HG03108 (cell line): ENCODE data around the gene PRKG1.

ENCODE experiments used
- ATAC-seq: cut with Tn5 transposase; IDR thresholded peaks from one replicate; pipeline ENCODE4 v1.9.1; 2021; ENCODE audit warnings: moderate library complexity; ENCODE audit not compliant: unreplicated experiment

PRKG1 gene

DNA sequence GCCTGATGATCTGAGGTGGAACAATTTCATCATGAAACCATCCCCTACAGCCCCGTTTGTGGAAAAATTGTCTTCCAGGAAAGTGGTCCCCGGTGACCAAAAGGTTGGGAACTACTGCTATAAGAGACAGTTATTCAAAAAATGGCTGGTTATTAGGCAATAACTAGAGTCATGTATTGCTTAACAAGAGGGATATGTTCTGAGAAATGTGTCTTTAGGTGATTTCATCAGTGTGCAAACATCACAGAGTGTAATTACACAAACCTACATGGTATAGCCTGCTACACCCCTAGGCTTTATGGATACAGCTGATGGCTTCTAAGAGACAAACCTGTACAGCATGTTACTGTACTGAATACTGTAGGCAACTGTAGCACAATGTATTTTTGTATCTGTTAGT lies 696.4 kb downstream of the PRKG1 start:
- no peak for ATAC-seq

DNA sequence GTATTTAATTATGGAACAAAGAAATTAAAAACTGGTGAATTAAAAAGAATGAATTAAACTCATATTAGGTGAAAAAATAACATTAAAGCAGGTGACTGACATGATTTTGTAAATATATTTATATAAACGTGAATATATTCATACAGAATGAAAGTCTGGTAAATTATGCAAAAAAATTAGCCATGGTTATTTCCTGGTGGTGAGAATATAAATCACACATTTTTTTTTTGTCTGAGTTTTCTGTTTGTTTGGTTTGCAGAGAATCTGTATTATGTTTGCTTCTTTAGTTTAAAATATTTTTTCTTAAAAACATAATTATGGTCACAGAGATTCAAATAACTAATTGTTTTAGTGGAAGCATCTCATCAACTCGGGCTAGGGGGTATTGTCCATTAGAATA lies 698.1 kb downstream of the PRKG1 start:
- ATAC-seq, result no peak

DNA sequence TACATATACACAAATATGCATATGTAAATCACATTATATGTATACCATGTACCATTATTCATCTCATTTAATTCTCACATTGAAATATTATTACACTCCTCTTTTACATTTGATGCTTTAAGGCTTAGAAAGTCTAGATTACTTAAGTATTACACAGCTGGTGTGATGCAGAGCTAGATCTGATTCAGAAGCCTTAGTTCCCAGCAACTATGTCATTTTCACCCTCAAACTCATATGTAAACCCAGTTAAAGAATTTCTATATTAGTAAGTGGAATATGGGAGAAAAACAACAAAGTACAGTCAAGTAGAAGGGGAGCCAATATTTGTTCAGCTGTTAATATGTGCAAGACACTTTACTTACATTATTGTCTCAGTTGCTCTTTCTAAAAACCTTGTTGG lies 699.4 kb downstream of the PRKG1 start:
- ATAC-seq, result no peak

DNA sequence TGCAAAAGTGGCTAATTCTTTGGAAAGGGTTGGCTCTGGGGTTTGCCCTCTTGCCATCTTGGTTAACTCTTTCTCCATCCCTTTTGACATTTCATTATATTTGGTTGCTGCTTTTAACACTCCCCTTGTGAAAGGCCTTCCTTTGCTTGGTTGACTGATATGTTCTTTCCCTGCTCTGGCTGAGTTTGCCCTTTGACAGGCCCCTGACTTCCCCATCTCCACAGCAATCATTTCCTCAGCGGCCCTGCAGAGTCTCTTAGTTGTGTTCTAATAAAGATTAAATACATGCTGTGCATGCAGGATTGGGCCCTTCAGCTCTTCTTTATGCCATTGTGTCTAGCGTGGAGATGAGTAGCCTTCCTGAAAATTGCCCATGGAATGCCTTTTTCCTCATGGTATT lies 709.7 kb downstream of the PRKG1 start:
- ATAC-seq, result no peak

DNA sequence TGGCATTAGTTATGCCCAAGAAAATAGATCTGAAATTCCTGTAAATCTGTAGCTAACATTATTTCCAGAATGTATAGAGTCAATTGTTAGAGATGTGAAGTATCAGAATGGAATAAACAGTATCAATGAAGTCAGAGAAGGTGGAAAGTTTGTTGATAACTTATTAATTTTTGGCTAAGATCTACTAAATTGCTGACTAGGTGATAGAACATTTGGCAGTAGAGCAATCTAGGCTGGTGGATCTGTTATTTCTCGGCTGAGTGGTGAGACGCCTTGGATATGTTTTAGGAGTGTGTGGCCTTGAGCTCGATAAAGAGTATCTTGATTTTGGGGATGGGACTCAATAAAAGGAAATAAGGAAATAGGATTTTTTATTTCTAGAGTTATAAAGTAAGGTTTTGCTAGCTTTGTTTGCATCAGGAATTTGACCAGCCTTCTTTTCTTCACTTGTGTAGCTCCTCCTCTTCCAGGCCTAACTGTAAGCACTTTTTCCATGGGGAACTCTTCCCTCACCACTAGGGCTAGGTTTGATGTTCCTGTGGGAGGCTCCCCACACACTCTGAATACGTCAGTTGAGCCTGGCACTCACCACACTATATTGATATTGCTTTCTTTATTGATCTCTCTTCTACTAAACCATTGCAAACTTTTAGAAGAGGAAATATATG lies 711.9 kb downstream of the PRKG1 start:
- no peak for ATAC-seq

DNA sequence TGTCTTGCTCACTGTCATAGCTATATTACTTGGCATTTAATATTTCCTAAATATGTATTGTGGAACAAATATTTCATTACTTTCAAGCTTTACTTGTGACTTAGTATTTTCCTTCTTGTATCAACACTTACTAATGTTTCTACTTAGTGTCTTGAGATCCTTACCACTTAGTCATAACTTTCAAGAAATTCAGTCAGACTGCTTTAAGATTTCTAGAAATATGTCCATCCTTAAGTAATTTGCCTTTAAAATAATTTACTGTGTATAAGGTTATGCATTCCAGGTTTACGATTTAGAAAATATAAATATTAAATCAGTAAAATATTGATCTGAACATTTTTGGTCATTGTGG lies 712.4 kb downstream of the PRKG1 start:
- no peak for ATAC-seq

DNA sequence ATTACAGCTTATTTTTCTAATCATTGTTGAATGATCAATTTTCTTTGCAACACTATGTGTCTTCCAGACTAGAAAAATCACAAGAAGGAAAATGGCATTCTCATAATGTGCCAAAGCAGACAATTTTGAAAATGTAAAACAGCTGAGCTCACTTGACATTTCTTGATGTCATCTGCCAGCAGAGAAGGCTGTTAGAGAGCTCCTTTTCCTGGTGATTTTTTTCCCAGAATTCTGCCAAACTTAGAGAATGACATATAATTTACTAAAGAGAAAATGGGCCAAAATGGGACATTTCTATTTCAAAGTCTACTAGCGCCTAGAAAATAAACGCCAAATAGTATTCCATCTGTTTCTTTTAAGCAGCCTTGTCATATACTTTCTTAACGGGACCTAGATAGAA lies 714.0 kb downstream of the PRKG1 start:
- ATAC-seq, result no peak

DNA sequence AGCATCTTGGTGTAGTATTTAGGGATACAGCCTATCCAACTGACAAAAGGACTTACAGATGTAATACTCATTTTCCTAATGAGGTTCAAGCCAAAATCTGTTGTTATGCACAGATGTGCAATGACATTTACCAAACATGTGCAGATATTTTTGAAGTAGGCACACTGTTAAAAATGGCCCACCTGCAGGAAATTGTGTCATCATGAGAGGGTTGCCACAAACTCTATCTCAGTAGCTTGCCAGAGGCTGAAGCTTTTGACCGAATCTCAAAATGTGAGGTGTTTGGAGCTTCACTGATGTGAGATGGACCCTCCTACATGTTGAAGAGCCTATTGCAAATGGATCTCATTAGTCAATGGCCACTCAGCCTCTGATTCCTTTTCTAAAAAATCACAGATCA lies 714.8 kb downstream of the PRKG1 start:
- no peak for ATAC-seq

DNA sequence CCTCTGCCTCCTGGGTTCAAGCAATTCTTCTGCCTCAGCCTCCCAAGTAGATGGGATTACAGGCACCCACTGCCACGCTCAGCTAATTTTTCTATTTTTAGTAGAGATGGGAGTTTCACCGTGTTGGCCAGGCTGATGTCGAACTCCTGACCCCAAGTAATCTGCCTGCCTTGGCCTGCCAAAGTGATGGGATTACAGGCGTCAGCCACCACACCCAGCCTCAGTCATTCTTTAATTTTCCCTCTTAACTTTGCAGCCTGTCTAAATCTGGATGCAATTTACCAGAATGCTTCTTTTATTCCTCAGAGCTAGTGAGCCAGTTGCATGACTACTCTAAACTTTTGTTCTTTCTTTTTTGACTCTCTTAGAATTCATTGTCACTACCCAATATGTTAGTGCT lies 715.6 kb downstream of the PRKG1 start:
- ATAC-seq, result no peak

DNA sequence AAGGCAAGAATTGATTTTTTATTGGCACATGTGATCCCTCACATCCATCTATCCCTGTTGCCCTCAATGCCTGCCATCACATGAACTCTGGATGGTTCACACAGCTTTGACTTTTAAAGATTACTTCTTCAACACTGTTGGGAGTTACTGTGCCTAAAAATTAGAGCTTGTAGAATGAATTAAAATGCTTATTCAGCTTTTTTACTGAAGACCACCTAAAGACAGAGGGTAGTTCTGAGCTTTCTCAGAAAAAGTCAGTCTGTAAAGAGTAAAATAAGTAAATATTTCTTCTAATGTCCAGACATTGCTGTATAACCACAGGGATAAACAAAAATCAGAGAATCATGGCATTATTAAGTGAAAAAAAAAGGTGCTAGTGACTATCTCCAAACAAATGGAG lies 718.4 kb downstream of the PRKG1 start:
- no peak for ATAC-seq

DNA sequence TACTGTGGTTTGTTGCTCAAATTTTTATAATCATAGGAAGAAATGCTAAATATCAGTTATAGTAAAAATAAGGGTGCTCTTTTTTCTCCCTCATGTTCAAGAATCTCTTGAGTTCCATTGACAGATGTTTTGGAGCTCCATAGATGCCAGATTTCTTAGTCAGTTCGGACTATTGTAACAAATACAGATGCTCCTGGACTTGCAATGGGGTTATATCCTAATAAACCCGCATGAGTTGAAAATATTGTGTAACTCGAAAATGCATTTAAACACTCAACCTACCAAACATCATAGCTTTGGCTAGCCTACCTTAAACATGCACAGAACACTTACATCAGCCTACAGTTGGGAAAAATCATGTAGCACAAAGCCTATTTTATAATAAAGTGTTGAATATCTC lies 725.8 kb downstream of the PRKG1 start:
- no peak for ATAC-seq

DNA sequence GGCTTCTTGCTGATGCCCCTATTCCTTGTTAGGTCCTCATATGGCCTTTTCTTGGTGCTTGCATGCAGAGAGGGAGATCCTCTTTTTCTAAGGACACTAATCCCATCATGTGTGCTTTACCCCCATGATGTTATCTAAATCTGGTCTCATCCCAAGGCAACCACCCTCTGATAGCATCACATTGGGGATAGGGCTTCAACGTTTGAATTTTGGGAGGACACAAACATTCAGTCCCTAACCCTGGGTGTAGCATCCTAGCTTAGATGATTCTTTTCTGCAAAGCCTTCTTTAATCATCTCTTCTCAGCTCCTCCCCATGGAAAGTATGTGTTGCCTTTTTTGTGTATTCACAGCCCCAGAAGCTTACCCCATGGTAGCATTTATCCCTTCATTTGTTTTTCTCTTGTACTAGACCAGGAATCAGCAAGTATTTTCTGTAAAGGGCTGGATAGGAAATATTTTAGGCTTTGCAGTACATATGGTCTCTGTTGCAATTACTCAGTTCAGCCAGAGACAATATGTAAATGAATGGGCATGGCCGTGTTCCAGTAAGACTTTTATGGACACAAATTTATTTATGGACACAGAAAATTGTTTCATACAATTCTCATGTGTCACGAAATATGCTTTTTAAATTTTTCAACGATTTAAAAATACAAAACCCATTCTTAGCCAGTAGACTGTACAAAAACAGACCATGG lies 726.6 kb downstream of the PRKG1 start:
- ATAC-seq, result no peak

DNA sequence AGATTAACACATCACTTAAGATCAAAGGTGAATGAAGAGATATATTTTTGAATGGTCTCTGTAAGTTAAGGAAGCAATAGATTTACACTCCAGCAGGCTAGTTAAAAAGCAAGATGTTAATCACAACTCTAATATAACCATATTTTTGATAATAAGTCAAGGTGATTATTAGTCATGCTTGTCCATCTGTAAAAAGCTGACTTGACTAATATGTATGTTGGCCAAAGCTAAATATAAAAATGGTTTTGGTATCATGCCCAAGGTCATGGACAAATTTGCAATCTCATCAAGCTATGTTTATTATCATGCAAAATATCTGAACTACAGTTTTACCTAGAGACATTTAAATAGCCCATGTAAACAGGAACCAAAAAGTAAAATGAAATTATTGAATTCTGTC lies 727.7 kb downstream of the PRKG1 start:
- no peak for ATAC-seq

DNA sequence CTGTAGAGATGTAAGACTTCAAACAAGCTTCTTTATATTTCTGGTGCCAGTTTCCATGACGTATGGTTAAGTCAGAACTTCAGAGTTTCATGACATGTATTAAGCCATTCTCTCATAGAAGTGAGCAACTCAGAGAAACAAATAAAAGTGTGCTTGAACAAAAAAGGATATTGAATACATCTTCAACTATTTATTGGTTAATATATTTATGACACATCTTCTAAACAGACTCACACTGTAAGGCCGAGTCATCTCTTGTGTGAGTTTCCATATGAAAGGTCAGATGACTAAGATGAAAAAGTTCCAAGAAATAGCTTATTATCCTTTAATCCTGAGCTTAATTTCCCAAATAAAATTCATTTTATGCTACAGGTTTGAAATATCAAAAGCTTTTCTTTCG lies 730.6 kb downstream of the PRKG1 start:
- no peak for ATAC-seq

DNA sequence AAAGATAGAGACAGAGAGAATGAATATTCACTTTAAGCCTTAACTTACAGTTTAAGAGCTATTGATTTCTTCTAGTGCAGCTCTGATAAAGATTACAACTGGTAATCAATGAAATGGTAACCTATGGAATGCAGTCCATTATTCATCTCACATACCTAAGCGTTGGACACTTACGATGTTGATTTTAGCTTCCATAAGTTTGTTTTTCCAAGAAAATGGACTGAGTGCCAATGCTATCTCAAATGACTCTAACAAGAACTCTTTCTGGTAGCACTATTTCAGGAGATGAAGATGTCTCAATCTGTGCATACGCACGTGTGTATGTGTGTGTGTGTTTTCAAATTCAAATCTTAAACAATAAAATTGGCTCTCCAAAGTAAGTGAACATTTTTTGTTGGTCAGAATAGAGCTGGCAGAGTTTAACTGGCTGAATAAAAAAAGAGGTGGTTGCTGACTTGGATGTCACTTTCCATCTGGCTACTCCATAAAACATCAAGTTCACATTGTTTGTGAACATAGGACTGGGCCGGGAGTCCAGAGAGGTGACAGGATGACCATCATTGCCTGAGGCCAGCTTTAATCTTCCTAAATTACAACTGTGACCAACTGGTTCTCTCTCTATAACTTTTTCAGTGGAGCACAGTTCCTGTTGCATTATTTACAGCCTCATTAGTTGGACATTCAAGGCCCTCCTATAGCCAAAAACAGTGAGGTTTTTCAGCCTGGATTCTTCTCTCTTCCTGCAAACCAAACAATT lies 732.0 kb downstream of the PRKG1 start:
- no peak for ATAC-seq

DNA sequence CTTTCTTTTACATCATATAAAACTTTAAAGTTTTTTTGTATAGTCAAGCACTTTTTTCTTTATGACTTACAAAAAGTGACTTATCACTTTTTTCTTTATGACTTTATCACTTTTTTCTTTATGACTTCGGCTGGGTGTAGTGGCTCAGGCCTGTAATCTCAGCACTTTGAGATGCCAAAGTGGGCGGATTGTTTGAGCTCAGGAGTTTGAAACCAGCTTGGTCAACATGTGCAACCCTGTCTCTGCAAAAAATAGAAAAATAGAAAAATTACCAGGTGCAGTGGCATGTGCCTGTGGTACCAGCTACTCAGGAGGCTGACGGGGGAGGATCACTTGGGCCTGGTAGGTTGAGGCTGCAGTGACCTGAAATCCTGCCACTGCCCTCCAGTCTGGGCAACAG lies 733.9 kb downstream of the PRKG1 start:
- no peak for ATAC-seq

DNA sequence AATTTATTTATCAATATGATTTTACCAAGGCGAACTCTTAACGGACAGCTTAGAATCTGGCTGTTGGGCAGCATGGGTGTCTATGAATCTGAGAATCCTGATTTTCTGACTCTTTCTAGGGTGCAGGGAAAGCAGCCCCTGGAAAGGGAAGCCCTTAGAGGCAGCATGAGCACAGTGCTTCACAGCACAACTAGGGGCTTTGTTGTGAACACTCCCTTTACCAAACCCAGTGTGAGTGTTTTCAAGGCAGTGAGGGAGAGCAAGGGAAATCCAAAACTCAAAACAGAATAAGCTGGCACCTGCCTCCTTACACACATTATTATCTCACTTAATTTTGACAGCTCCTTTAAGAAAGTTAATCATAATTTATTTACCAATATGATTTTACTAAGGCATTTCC lies 741.4 kb downstream of the PRKG1 start:
- ATAC-seq, result no peak

DNA sequence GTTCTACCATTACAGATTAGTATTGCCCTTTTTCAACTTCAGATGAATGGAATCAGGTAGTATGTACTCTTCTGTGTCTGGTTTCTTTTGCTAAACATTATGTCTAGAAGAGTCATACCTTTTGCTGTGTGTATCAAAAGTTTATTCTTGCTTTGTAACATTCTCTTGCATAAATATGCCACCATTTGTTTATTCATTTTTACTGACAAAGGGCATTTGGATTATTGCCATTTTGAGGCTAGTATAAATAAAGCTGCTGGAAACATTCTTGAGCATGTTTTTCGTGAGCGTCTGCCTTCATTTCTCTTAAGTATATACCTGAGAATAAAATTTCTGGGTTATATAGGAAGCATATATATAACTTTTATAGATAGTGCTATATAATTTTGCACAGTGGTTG lies 746.8 kb downstream of the PRKG1 start:
- ATAC-seq, result no peak

DNA sequence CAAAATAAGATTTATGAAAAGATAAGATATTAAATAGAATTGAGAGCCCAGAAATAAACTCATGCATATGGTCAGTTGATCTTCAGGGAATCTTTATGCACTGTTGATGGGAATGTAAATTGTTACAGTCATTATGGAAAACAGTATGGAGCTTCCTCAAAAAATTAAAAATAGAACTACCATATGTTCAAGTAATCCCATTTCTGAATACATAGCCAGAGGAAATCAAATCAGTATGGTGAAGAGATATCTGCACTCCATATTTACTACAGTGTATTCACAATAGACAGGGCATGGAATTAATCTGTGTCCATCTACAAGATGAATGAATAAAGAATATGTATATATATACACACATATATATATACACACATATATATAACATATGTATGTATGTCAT lies 747.5 kb downstream of the PRKG1 start:
- ATAC-seq, result no peak

DNA sequence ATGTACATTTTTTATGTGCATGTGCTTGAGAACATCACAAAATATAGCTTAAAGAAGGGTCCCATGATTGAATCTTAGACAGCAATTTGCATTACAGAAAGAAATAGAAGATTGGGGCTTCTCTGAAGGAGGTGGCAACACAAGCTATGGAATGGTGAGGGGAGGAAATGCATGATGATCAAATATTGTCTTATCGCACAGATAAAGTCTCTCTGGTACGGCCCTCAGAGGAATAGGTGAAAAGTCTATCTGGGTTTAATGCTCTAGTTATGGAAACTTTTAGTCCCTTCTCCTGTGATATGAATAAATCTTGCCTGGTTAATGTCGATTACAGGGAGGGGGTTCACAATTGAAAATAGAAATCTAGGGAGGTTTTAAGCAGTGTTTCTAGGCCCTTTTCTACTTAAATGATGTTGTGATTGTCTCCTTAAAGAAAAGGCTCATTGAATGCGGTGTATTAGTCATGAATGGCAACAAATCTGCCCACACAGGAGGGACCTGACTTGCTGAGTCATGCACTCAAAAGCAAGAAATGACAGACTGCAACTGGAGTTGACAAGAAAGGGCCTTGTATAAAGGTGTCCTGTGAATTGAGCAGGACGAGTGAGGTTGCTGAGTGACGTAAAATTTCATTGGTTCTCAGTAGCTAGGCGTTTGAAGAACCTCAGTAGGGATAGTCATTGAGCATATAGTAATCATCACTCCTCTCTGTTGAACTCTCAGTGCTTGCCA lies 758.5 kb downstream of the PRKG1 start:
- ATAC-seq, result no peak

DNA sequence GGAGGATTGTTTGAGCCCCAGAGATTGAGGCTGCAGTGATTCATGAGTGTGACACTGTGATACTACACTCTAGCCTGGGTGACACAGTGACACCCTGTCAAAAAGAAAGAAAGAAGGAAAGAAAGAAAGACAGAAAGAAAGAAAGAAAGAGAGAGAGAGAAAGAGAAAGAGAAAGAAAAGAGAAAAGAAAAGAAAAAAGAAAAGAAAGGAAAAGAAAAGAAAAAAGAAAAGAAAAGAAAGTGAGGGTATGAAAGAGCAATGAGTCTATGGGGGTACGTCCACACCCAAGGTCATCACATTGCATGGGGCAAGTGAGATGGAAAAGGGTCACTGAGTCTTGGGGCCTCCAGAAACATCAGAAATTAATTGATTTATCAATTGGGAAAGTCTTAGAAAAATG lies 760.3 kb downstream of the PRKG1 start:
- no peak for ATAC-seq

DNA sequence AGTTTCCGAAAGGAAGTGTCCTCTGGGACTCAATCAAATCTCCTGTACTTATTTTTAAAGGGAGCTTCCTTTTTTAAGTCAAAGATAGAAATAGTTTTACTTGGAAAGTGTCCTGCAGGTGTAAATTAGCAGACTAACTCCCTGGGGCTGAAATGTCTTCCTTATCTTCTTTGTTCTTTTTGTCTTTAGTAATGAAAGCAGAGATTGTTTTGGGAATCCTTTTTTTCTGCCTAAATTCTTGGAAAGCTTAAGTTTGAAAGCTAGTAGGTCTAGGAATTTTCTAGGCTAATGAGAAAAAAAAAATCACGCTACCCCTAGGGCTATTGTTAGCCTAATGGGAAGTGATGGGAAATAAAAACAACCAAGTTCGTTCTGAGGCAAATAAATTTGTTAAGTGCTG lies 764.2 kb downstream of the PRKG1 start:
- no peak for ATAC-seq
